Left ventricle myocardium inferior (tissue), 1 donor: Measurements from ENCODE around the gene PDHB. TPM values are rescaled to one million over a fixed set of nuclear protein-coding genes. Genes with fewer than 3 reads are reported as not detected.

Experiments used
- DNase-seq: peaks from one replicate; pipeline ENCODE4 v3.0.0-alpha.2; 2020
- H3K27ac ChIP-seq: fragments of 200-600 bp; replicated peaks from 2 replicates; pipeline ENCODE4 v1.8.0; 2021
- H3K27me3 ChIP-seq: fragments of 200-600 bp; 2 replicates; pipeline ENCODE4 v1.8.0; 2021; ENCODE audit warnings: low read depth
- H3K36me3 ChIP-seq: fragments of 200-600 bp; 2 replicates; pipeline ENCODE4 v1.8.0; 2021
- H3K4me1 ChIP-seq: fragments of 200-600 bp; 2 replicates; pipeline ENCODE4 v1.8.0; 2021
- H3K4me3 ChIP-seq: fragments of 200-600 bp; 2 replicates; pipeline ENCODE4 v1.8.0; 2021; ENCODE audit warnings: mild to moderate bottlenecking, moderate library complexity
- H3K9me3 ChIP-seq: fragments of 200-600 bp; replicated peaks from 2 replicates; pipeline ENCODE4 v1.8.0; 2021
- intact Hi-C: fragments of 100-400 bp; cut with micrococcal nuclease; formaldehyde crosslinking; loops from one replicate; pipeline ENCODE4 v1.11.0; 2022
- total RNA-seq: library from RNA; stranded (reverse); fragmentation: NEBNext Ultra II Directional; extraction: Animal tissue kit (Norgen Biotek cat#: 25700); gene quantifications from one replicate; pipeline ENCODE4 v1.2.1, GENCODE V29; 2021
- TF ChIP-seq, protein P1 (sequence below): fragments of 200-600 bp; IDR thresholded peaks from 2 replicates; pipeline ENCODE4 v1.8.0; 2021; ENCODE audit warnings: antibody characterized with exemption, mild to moderate bottlenecking, borderline replicate concordance
- donor health status: DM: no; HTN: yes; CAD: no; lungs with severe emphysema.

The PDHB gene
- total RNA-seq, 1 donor from 2014 or later, result 195 TPM

- TF ChIP-seq, protein P1, sequence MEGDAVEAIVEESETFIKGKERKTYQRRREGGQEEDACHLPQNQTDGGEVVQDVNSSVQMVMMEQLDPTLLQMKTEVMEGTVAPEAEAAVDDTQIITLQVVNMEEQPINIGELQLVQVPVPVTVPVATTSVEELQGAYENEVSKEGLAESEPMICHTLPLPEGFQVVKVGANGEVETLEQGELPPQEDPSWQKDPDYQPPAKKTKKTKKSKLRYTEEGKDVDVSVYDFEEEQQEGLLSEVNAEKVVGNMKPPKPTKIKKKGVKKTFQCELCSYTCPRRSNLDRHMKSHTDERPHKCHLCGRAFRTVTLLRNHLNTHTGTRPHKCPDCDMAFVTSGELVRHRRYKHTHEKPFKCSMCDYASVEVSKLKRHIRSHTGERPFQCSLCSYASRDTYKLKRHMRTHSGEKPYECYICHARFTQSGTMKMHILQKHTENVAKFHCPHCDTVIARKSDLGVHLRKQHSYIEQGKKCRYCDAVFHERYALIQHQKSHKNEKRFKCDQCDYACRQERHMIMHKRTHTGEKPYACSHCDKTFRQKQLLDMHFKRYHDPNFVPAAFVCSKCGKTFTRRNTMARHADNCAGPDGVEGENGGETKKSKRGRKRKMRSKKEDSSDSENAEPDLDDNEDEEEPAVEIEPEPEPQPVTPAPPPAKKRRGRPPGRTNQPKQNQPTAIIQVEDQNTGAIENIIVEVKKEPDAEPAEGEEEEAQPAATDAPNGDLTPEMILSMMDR, result no peak
- H3K27ac ChIP-seq, result peak overlapping the region; percentile 97
- no peaks in the 10 kb centered on the region for H3K9me3 ChIP-seq
- intact Hi-C loops, result no loop called here
- peak overlapping the region; percentile 84 for H3K4me3 ChIP-seq
- H3K4me1 ChIP-seq, result peaks cover 45% of the 10 kb centered on the region
- H3K36me3 ChIP-seq, result peaks cover 24% of the 10 kb centered on the region
- no peaks in the 10 kb centered on the region for H3K27me3 ChIP-seq
- no peak for DNase-seq
Observed at GRCh38 chr3:58434511-58434910, 879 bp upstream of the PDHB start.

- peak overlapping the region; percentile 84 for H3K4me3 ChIP-seq
- peaks cover 28% of the 10 kb centered on the region for H3K36me3 ChIP-seq
- H3K9me3 ChIP-seq, result no peaks in the 10 kb centered on the region
- no peak for DNase-seq
- H3K4me1 ChIP-seq, result peaks cover 45% of the 10 kb centered on the region
- TF ChIP-seq, protein P1, result no peak
- H3K27ac ChIP-seq, result peak overlapping the region; percentile 97
- H3K27me3 ChIP-seq, result no peaks in the 10 kb centered on the region
- intact Hi-C loops, result no loop called here
Observed at GRCh38 chr3:58434168-58434504, 504 bp upstream of the PDHB start.

GRCh38 chr3:58432905-58433304 is 727 bp downstream of the PDHB start:
- no peak for DNase-seq
- intact Hi-C loops, result no loop called here
- H3K4me3 ChIP-seq, result peak overlapping the region; percentile 84
- TF ChIP-seq, protein P1, result no peak
- peaks cover 40% of the 10 kb centered on the region for H3K36me3 ChIP-seq
- H3K4me1 ChIP-seq, result peaks cover 45% of the 10 kb centered on the region
- H3K27me3 ChIP-seq, result no peaks in the 10 kb centered on the region
- H3K9me3 ChIP-seq, result no peaks in the 10 kb centered on the region
- H3K27ac ChIP-seq, result peak overlapping the region; percentile 97

DNA sequence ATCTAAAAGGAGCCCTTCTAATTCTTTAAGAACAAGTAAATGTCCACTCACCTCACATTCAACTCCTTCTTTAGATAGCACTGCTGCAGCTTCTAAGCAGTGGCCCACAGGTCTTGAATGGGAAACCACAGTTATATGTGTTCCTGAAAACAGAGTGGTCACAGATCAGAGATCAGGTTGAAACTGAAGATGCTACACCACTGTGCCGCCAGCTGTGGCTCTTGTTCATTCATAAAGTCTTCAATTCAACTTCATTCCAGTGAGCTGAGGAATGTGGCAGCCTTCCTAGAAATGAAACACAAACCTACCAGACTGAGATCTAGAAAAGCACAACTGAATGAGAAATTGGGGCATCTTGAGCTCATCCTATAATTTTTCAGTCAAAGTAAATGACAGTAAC is 4.0 kb downstream of the PDHB start:
- Histone ChIP-seq H3K27me3 (no peaks in the 10 kb centered on the region), H3K36me3 (peaks cover 73% of the 10 kb centered on the region), H3K4me1 (peaks cover 40% of the 10 kb centered on the region), H3K27ac (no peak overlapping the region), H3K4me3 (no peak overlapping the region), H3K9me3 (no peaks in the 10 kb centered on the region)
- DNase-seq, result no peak
- TF ChIP-seq, protein P1, result no peak
- intact Hi-C loops, result no loop called here

DNA sequence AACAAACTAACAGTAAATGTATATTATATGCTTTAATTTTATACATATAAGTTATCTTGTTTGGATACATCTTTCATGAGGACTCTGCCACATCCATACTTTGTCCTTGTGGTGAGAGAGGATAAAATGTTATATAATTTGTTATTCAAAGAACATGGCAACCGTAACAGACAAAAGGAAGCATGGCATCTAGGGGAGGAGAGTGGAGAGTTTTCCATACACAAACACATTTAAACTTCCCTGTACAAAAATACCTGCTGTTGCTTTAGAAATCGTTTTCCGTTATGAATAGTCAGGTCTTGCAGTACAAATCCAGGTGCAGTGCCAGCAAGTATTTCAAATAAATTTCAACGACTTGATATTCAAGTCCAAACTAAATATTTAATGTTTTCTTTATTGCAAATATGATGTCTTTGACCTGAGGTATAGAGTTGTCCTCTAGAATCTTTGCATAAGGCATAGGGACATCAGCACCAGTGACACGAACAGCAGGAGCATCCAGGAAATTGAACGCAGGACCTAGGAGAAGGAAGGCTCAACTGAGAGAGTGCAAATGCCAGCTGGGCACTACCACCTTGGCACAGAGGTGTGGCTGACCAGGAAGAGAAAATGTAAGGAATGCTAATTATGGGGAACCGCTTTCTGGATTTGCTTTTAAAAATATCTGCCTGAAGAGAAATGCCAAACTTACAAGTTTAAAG is 5.8 kb downstream of the PDHB start:
- no peak overlapping the region for H3K4me3 ChIP-seq
- peaks cover 30% of the 10 kb centered on the region for H3K4me1 ChIP-seq
- DNase-seq, result no peak
- intact Hi-C loops, result no loop called here
- H3K36me3 ChIP-seq, result peaks cover 91% of the 10 kb centered on the region
- no peak overlapping the region for H3K27ac ChIP-seq
- TF ChIP-seq, protein P1, result no peak
- no peaks in the 10 kb centered on the region for H3K9me3 ChIP-seq
- H3K27me3 ChIP-seq, result no peaks in the 10 kb centered on the region
